Measurements from ENCODE around the gene UGT1A4.
"Not testable (repeated sequence)": the region's sequence is repeated elsewhere in the genome, so short reads cannot be mapped to it uniquely, and the experiment has no call there.

The UGT1A4 gene

DNA sequence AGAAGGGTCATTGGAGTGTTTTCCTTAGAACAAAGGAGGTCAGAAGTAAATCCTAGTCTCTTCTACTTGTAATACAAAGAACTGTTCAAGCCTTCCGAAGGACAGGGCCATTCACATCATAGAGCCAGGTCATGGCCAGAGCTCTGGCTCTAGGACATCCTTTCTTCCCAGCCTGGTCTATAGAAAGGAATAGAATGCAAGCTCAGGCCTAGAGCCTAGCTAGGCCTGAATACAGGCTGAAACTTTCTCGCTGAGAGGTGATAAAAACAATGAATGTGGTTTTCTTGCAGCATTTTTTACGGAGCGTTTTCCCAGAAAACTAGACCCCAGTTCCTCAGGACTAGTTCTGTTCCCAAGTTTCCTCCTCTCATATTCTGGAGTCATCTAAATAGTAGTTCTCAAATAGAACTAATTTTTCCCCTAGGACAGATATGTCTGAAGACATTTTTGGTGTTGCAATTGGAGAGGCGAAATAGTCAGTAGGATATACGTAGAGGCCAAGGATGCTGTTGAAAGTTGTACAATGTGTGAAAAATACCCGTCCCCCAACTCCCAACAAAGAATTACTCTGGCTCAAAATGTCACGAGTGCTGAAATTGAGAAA lies 19.0 kb upstream of the UGT1A4 start:
- in situ Hi-C loops (cut with MboI; ENCODE audit: low sequenced_read_pairs), result no loop called here

DNA sequence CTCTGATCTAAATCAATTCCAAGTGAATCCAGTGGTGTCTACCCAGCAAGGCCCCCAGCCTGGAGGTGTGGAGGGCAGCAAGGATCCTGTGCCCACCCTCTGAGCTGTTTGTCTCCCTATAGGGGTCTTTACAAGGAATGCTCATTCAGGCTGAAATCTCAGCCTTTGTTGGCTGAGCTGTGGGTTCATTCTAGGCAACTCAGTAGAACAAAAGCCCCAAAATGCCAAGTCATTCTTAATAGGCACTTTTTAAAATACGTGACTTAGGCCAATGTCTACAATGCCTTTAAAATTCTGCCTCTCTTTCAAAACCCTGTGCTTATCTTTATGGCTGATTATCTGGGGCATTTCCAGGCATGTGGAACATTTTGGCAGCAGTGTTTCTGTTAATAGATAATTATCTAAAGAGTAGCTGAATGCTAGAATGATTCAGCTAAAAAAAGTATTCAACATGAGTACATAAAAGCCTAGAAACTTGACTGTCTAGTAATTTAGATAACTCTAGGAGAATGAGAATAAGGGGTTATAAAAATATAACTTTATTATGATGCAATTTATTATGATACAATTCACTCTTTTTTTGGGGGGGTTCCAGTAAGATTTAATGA lies 18.4 kb upstream of the UGT1A4 start:
- in situ Hi-C loops (cut with MboI; ENCODE audit: low sequenced_read_pairs), result no loop called here

DNA sequence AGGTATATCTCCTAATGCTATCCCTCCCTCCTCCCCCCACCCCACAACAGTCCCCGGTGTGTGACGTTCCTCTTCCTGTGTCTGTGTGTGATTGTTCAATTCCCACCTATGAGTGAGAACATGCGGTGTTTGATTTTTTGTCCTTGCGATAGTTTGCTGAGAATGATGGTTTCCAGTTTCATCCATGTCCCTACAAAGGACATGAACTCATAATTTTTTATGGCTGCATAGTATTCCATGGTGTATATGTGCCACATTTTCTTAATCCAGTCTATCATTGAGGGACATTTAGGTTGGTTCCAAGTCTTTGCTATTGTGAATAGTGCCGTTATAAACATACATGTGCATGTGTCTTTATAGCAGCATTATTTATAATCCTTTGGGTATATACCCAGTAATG lies 17.7 kb upstream of the UGT1A4 start:
- in situ Hi-C loops (cut with MboI; ENCODE audit: low sequenced_read_pairs), result not testable (repeated sequence)

DNA sequence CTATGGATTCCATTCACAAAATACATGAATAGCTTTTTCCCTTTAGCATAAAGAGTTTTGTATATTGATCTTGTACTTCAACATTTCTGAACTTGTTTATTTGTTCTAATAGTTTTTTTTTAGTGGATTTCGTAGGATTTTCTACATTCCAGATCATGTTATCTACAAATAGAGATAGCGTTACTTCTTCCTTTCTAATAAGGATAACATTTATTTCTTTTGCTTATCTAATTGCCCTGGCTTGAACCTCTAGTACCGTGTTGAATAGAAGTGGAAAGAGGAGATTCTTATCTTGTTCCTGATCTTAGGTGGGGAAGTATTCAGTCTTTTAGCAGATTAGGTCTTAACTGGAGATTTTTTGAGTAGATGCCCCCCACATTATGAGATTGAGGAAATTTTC lies 16.3 kb upstream of the UGT1A4 start:
- in situ Hi-C loops (cut with MboI; ENCODE audit: low sequenced_read_pairs), result no loop called here

DNA sequence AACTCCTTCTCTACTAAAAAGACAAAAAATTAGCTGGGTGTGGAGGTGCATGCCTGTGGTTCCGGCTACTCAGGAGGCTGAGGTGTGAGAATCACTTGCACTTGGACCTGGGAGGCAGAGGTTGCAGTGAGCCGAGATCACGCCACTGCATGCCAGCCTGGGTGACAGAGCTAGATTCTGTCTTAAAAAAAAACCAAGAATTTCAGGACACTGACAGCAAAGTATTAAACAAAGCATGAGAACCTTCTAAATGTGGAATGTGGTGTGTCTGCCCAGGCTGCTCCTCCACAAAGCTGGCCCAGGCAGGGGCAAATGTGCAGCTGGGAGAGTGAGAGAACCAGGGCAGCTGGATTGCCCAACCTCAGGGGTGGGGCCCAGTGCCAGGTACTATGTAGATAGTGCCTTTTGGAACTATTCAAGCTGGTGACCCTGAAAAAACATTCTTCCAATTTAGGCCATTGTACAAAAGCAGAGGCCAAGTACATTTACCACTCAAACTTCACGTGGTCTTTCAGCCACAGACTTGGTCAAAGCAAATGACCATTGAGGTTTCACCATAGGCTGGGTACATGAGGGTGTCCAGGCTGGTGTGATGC lies 12.5 kb upstream of the UGT1A4 start:
- in situ Hi-C loops (cut with MboI; ENCODE audit: low sequenced_read_pairs), result no loop called here

DNA sequence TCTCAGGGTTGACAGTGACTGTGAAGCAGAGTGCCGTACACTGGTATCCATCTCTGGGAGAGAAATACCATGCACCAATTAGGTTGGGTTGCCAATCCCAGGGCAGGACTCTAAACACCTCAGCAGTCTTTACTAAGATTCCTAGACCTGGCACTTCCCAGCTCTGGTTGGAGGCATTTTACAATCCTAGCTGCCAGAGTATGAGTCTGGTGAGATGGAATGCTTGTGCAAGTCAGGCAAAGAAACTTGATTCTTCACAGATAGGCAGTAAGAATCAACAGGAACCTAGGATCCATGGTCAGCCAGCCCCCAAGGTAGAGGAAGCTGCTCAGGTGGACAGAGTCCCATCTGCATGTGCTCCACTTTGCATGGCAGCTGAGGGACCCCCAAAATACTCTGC lies 11.8 kb upstream of the UGT1A4 start:
- in situ Hi-C loops (cut with MboI; ENCODE audit: low sequenced_read_pairs), result no loop called here

DNA sequence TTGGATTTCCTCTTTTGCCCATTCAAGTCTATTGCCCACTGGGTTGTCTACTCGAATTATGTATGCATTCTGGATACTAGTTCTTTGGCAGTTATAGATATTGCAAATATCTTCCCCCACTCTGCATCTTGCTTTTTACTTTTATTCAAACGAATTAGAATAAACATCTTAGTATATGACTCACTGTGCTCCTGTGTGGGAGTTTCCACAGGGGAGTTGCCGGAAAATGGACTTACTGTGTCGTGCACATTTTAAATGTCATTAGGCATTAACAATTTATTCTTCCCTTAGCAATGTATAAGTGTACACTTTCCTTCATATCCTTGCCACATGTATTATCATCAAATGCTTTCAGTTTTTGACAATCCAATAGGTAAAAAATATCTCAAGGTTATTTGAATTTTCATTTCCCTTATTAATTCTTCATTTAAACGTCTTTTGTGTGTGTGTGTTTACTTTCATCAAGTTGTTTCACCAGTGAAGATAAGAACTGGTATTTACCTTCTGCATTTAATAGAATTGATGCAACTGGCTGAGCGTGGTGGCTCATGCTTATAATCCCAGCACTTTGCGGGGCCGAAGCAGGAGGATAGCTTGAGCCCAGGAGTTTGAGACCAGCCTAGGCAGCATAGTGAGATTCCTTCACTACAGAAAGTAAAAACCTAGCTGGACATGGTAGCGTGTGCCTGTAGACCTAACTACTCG lies 10.4 kb upstream of the UGT1A4 start:
- in situ Hi-C loops (cut with MboI; ENCODE audit: low sequenced_read_pairs), result no loop called here

DNA sequence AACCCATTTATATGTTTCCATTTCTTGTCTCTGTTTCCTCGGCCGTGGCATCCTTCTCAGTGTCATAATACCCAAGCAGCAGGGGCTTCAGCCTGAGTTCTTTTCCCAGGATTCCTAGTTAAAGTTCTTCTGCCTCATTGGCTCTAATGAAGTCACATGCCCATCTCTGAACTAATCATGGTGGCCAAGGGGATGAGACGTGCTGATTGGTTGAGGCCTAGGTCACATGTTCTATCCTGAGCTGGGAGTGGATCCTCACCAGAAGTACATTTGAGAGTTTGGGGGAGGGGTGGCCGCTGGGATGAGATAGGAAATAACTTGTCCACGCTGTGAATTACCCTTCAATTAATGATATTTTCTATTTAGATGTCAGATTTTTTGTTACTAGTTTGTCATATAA lies 9.6 kb upstream of the UGT1A4 start:
- in situ Hi-C loops (cut with MboI; ENCODE audit: low sequenced_read_pairs), result no loop called here

DNA sequence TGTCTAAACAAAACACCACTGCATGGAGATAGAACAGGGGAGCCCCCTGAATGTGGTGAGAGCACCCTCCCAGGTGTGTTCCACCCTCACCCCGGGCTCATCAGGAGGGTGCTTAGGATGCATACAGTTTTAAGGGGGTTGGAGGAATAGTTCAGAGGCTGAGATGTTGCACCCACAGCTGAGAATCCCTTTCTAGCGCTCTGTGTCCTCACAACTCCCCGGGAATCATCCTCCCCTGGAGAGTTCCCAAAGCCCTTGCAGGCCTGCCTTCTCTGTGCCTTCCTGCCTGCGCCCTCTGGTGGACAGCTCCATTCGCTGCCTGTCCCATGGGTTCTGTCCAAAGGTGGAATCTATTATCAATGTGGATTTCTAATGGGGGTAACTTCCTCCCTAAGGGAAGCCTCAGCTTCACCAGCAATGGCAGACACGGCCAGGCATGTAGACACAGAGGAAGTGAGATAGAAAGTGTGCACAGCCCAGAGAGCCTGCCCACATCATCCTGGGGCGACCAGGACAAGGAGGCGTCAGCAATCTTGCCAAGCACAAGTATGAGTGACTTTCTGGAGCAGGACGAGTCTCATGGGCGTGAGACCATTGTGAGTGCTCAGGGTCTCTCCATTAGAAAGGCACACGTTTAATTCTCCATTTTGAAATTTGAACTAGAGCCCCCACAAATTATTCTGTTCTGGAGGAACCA lies 7.1 kb upstream of the UGT1A4 start:
- in situ Hi-C loops (cut with MboI; ENCODE audit: low sequenced_read_pairs), result no loop called here

DNA sequence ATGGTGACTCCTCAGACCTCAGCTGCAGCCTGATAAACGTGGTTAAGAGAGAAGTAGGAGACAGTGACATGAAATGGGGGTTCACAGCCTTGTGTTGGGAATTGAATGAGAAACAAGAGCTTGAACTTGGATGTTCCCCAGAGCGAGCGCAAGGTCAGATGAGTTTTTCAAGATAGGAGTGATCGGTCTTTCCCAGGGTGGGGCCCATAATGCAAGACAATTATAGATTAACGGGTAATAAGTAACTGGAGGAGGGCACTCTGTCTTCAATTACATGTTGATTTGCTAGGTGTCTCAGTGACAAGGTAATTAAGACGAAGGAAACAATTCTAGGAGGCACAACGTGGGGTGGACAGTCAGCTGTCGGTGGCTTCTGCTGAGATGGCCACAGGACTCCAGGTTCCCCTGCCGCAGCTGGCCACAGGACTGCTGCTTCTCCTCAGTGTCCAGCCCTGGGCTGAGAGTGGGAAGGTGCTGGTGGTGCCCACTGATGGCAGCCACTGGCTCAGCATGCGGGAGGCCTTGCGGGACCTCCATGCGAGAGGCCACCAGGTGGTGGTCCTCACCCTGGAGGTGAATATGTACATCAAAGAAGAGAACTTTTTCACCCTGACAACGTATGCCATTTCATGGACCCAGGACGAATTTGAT lies 5.8 kb upstream of the UGT1A4 start, which contains the start of gene UGT1A5:
Gene UGT1A5 (plus strand): TSS at position 297 of the 651 bp plus-strand sequence. CDS start 85 bp downstream, at position 382.
- in situ Hi-C loops (cut with MboI; ENCODE audit: low sequenced_read_pairs), result no loop called here

DNA sequence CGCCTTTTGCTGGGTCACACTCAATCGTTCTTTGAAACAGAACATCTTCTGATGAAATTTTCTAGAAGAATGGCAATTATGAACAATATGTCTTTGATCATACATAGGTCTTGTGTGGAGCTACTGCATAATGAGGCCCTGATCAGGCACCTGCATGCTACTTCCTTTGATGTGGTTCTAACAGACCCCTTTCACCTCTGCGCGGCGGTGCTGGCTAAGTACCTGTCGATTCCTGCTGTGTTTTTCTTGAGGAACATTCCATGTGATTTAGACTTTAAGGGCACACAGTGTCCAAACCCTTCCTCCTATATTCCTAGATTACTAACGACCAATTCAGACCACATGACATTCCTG lies 5.3 kb upstream of the UGT1A4 start:
- in situ Hi-C loops (cut with MboI; ENCODE audit: low sequenced_read_pairs), result no loop called here

DNA sequence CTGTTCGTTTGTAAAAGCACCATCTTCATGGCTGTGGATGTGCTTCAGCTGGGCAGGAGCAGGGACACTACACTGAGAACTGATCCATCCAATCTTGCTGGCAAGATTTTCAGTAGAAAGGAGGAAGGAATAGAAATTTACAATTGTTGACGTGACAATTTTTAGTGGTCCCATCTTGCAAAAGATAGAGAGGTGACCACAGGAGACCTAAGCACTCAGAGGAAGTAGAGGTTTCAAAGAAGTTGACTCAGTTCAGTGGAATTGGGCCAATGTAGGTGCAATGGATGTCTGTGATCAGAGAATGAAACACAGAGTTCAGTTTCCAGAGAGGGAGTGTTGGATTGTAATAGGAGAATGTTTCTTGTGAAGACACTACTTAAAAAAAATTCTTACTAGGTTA lies 4.4 kb upstream of the UGT1A4 start:
- in situ Hi-C loops (cut with MboI; ENCODE audit: low sequenced_read_pairs), result no loop called here

DNA sequence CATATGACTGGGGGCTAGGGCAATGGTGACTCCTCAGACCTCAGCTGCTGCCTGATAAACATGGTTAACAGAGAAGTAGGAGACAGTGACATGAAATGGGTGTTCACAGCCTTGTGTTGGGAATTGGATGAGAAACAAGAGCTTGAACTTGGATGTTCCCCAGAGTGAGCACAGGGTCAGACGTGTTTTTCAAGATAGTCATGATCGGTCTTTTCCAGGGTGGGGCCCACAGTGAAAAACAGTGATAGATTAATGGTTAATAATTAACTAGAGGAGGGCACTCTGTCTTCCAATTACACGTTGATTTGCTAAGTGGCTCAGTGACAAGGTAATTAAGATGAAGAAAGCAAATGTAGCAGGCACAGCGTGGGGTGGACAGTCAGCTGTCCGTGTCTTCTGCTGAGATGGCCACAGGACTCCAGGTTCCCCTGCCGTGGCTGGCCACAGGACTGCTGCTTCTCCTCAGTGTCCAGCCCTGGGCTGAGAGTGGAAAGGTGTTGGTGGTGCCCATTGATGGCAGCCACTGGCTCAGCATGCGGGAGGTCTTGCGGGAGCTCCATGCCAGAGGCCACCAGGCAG lies 10.3 kb downstream of the UGT1A4 start, which contains the start of gene UGT1A3:
Gene UGT1A3 (plus strand): TSS at position 320 of the 579 bp plus-strand sequence. CDS start 85 bp downstream, at position 405.
- in situ Hi-C loops (cut with MboI; ENCODE audit: low sequenced_read_pairs), result no loop called here

DNA sequence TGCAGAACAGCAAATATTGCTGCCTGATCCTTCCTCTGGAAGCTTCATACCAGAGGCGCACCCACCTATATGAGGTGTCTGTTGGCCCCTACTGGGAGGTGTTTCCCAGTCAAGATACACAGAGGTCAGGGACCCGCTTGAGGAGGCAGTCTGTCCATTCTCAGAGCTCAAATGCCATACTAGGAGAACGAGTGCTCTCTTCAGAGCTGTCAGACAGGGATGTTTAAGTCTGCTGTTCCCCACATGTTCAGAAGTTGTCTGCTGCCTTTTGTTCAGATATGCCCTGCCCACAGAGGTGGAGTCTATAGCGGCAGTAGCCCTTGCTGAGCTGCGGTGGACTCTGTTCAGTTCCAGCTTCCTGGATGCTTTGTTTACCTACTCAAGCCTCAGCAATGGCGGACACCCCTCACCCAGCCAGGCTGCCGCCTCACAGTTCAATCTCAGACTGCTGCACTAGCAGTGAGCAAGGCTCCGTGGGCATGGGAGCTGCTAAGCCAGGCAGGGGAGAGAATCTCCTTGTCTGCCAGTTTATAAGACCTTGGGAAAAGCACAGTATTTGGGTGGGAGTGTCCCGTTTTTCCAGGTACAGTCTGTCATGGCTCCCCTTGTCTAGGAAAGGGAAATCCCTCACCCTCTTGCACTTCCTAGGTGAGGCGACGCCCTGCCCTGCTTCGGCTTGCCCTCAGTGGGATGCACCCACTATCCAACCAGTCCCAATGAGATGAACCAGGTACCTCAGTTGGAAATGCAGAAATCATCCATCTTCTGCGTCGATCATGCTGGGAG lies 18.5 kb downstream of the UGT1A4 start:
- in situ Hi-C loops (cut with MboI; ENCODE audit: low sequenced_read_pairs), result not testable (repeated sequence)

DNA sequence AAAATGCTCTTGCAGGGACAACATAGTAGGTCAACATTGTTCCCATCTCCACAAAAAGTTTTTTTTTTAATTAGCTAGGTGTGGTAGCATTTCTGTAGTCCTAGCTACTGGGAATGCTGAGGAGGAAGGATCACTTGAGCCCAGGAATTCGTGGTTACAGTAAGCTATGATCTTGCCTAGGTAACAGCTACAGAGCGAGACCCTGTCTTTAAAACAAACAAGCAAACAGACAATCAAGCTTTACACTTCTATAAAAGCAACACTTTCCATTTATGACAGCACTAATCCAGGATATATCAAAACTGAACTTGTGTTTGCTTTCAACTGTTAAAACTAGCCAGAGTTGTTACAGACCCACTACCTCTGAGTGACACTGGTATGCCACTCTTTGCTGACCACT lies 22.3 kb downstream of the UGT1A4 start:
- in situ Hi-C loops (cut with MboI; ENCODE audit: low sequenced_read_pairs), result no loop called here

DNA sequence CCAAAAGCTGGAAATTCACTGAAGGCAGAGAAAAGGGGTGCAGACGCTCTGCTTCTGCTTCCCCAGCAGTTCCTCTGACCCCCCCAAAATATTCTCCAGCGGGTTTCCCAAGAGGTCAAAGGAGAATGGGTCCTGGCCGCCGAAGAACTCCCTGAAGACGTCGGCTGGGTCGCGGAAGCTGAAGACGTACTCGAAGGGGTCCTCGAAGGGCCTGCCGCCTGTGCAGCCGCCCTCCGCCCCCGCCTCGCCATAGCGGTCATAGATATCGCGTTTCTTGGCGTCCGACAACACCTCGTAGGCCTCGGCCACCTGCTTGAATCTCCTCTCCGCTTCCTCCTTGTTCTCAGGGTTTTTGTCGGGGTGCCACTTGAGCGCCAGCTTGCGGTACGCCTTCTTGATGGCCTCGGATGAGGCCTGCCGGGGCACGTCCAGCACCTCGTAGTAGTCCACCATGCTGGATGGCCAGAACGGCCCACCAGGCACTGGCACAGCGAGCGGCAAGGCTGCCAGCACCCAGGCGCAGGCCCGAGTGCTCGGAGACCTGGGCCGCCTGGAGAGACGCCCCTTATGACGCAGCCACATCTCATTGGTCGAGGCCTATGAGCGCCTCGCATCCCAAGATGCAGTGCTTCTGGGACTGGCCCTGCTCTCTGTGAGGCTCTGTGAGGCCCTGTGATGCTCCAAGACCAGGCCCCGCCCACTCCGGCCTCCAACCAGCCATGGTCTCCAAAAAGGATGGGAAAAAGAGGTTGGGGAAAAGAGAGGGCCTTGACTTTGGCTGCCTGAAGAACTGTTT lies 25.1 kb downstream of the UGT1A4 start:
- in situ Hi-C loops (cut with MboI; ENCODE audit: low sequenced_read_pairs), result no loop called here

DNA sequence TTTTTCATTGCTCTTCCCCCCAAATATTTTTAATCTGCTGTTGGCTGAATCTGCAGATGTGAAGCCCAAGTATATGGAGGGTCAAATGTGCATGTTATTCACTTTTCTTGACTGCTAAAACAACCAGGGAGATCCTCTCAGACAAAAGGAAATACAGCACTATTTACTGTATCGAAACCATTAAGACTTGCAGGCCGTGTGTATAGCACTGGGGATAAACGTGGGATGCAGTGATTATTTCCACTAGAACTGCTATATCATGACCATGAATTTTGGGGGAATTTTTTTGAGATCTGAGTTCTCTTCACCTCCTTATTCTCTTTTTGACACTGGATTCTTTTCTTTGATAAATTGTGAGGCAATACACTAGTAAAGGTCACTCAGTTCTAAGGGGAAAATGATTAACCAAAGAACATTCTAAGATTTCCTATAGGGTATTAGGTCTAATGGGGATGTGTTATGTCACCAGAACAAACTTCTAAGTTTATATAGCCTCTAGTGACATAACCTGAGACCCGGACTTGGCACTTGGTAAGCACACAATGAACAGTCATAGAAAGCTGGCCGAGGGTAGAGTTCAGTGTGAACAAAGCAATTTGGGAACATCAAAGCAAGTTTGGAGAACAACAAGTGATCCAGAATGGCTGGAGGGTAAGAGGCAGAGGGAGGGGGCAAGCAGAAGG lies 26.7 kb downstream of the UGT1A4 start:
- in situ Hi-C loops (cut with MboI; ENCODE audit: low sequenced_read_pairs), result no loop called here

DNA sequence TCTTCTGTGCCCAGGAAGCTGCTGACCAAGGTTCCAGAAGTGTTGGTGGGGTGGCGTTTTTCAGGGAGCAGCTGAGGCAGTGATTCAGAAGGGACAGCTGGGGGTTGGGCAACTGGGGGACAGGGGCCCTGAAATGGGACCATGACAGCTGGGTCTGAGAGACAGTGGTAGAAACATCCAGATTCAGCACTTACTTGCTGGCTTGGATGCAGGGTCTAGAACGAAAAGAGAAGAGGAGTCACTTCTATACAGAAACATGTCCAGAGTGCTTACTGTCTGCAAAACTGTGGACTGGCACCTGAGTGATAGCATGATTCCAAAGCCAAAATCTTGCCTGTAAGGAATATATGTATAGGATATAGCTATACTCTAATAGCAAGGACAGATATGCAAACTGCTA lies 27.3 kb downstream of the UGT1A4 start:
- in situ Hi-C loops (cut with MboI; ENCODE audit: low sequenced_read_pairs), result not testable (repeated sequence)

Data from hTERT RPE-1 (cell line).